Loucy (cell line): ENCODE results near the gene FRZB.

Experiments
- H2AFZ ChIP-seq: fragments of 200-600 bp; sonication (generic); 2 replicates; pipeline ENCODE4 v1.6.0; 2016; ENCODE audit warnings: antibody characterized with exemption, mild to moderate bottlenecking, low read length, moderate library complexity
- H3F3A ChIP-seq: fragments of 200-600 bp; 2 replicates; pipeline ENCODE4 v1.6.0; 2016; ENCODE audit warnings: antibody characterized with exemption, low read depth, mild to moderate bottlenecking
- H3K27me3 ChIP-seq: fragments of 200-600 bp; sonication (generic); 2 replicates; pipeline ENCODE4 v1.6.1; 2014; ENCODE audit warnings: low read length, mild to moderate bottlenecking; ENCODE audit not compliant: insufficient read depth, poor library complexity, severe bottlenecking
- H3K36me3 ChIP-seq: fragments of 200-600 bp; sonication (generic); 2 replicates; pipeline ENCODE4 v1.6.1; 2016; ENCODE audit warnings: low read length; ENCODE audit not compliant: insufficient read depth
- H3K4me1 ChIP-seq: fragments of 200-600 bp; sonication (generic); 2 replicates; pipeline ENCODE4 v1.5.1; 2014; ENCODE audit warnings: low read length, mild to moderate bottlenecking; ENCODE audit not compliant: insufficient read depth, poor library complexity, severe bottlenecking
- H3K4me2 ChIP-seq: fragments of 200-600 bp; sonication (generic); 2 replicates; pipeline ENCODE4 v1.6.0; 2014; ENCODE audit warnings: antibody characterized with exemption, low read length, low read depth, mild to moderate bottlenecking; ENCODE audit not compliant: poor library complexity, severe bottlenecking
- H3K4me3 ChIP-seq: fragments of 200-600 bp; sonication (generic); 2 replicates; pipeline ENCODE4 v1.5.1; 2014; ENCODE audit warnings: low read length, mild to moderate bottlenecking, mixed read lengths; ENCODE audit not compliant: poor library complexity, severe bottlenecking
- H3K79me2 ChIP-seq: fragments of 200-600 bp; sonication (generic); 2 replicates; pipeline ENCODE4 v1.6.1; 2014; ENCODE audit warnings: low read length; ENCODE audit not compliant: insufficient read depth
- H3K9ac ChIP-seq: fragments of 200-600 bp; sonication (generic); 2 replicates; pipeline ENCODE4 v1.6.0; 2014; ENCODE audit warnings: mild to moderate bottlenecking, low read depth, low read length, moderate library complexity; ENCODE audit not compliant: poor library complexity, severe bottlenecking
- H3K9me2 ChIP-seq: fragments of 200-600 bp; sonication (generic); replicated peaks from 2 replicates; pipeline ENCODE4 v1.6.1; 2016; ENCODE audit warnings: low read depth, low read length, mixed read lengths
- H3K9me3 ChIP-seq: fragments of 200-600 bp; sonication (generic); 2 replicates; pipeline ENCODE4 v1.6.1; 2014; ENCODE audit warnings: mild to moderate bottlenecking, antibody characterized with exemption, low read length, low read depth; ENCODE audit not compliant: insufficient read depth
- H4K20me1 ChIP-seq: fragments of 200-600 bp; sonication (generic); 2 replicates; pipeline ENCODE4 v1.6.0; 2014; ENCODE audit warnings: antibody characterized with exemption, low read length, mild to moderate bottlenecking; ENCODE audit not compliant: insufficient read depth, poor library complexity, severe bottlenecking
- CTCF ChIP-seq: fragments of 200-600 bp; sonication (generic); conservative IDR thresholded peaks from 2 replicates; pipeline ENCODE4 v1.5.1; 2014; ENCODE audit warnings: mild to moderate bottlenecking, antibody characterized with exemption, low read length
- EZH2phosphoT487 ChIP-seq: fragments of 200-600 bp; IDR thresholded peaks from 2 replicates; pipeline ENCODE4 v1.6.1; 2018; ENCODE audit warnings: antibody characterized with exemption, mild to moderate bottlenecking, moderate library complexity, borderline replicate concordance

FRZB gene

GRCh38 chr2:182910965-182911364, 44.5 kb upstream of the FRZB start:
- Histone ChIP-seq H3K9me3 (no peaks in the 10 kb centered on the region), H3F3A (no peaks in the 10 kb centered on the region; the same call in 1 of the 2 replicates), H3K4me3 (no peak overlapping the region), H3K79me2 (no peaks in the 10 kb centered on the region), H3K4me1 (peaks cover 15% of the 10 kb centered on the region), H3K9me2 (no peaks in the 10 kb centered on the region), H3K9ac (no peak overlapping the region), H3K36me3 (no peaks in the 10 kb centered on the region), H3K4me2 (no peak overlapping the region), H4K20me1 (no peaks in the 10 kb centered on the region), H2AFZ (no peak overlapping the region), H3K27me3 (no peaks in the 10 kb centered on the region)
- TF ChIP-seq CTCF = no peak
- TF ChIP-seq EZH2phosphoT487 = no peak

- H3K4me2 ChIP-seq = peak overlapping the region; percentile 67
- H3K79me2 ChIP-seq = no peaks in the 10 kb centered on the region
- H3K9me2 ChIP-seq = no peaks in the 10 kb centered on the region
- peaks cover 25% of the 10 kb centered on the region for H3K4me1 ChIP-seq
- no peaks in the 10 kb centered on the region for H4K20me1 ChIP-seq
- H3K9ac ChIP-seq = no peak overlapping the region
- H3K9me3 ChIP-seq = no peaks in the 10 kb centered on the region
- H3K27me3 ChIP-seq = no peaks in the 10 kb centered on the region
- H2AFZ ChIP-seq = peak overlapping the region; percentile 41; the same call in 1 of the 2 replicates
- no peaks in the 10 kb centered on the region for H3K36me3 ChIP-seq
- H3K4me3 ChIP-seq = no peak overlapping the region
- no peaks in the 10 kb centered on the region; the same call in 1 of the 2 replicates for H3F3A ChIP-seq
- TF ChIP-seq CTCF (no peak), EZH2phosphoT487 (no peak)
Measured at GRCh38 chr2:182907081-182907830, 40.8 kb upstream of the FRZB start.

- TF ChIP-seq CTCF = no peak
- TF ChIP-seq EZH2phosphoT487 = no peak
- Histone ChIP-seq H3K79me2 (no peaks in the 10 kb centered on the region), H3F3A (no peaks in the 10 kb centered on the region; the same call in 1 of the 2 replicates)
Measured at GRCh38 chr2:182906454-182906853, 40.0 kb upstream of the FRZB start.

More at GRCh38 chr2:182906454-182906853, 40.0 kb upstream of the FRZB start:
- Histone ChIP-seq H3K9me2 (no peaks in the 10 kb centered on the region), H3K4me2 (peak overlapping the region; percentile 67), H3K27me3 (no peaks in the 10 kb centered on the region), H4K20me1 (no peaks in the 10 kb centered on the region), H2AFZ (no peak overlapping the region), H3K4me3 (peak overlapping the region; percentile 38), H3K4me1 (peaks cover 25% of the 10 kb centered on the region), H3K36me3 (no peaks in the 10 kb centered on the region), H3K9ac (no peak overlapping the region), H3K9me3 (no peaks in the 10 kb centered on the region)
